ENCODE results near the gene FRAS1.
"Not testable (repeated sequence)": the region's sequence is repeated elsewhere in the genome, so short reads cannot be mapped to it uniquely, and the experiment has no call there.

The FRAS1 gene

GRCh38 chr4:78534286-78534955, 477.3 kb downstream of the FRAS1 start:
- H3K27me3 ChIP-seq = no peaks in the 10 kb centered on the region
- H3K27ac ChIP-seq = no peak overlapping the region
- no peaks in the 10 kb centered on the region for H4K20me1 ChIP-seq
- no peak overlapping the region for H3K4me3 ChIP-seq
- H3K4me1 ChIP-seq = no peaks in the 10 kb centered on the region
- no peaks in the 10 kb centered on the region for H3K9me3 ChIP-seq
- H3K36me3 ChIP-seq = no peaks in the 10 kb centered on the region
- no peak overlapping the region for H3K4me2 ChIP-seq
- no peak for TF ChIP-seq Cebpa-rat (IDR thresholded peaks at IDR 0.05)
- no peak overlapping the region for H3K9ac ChIP-seq

GRCh38 chr4:78542373-78542772, 485.2 kb downstream of the FRAS1 start:
- Histone ChIP-seq H3K36me3 (no peaks in the 10 kb centered on the region), H3K4me3 (no peak overlapping the region), H3K4me1 (peaks cover 25% of the 10 kb centered on the region), H3K9me3 (0 out of 2 replicates have a peak, but pooled peaks cover 12% of the 10 kb centered on the region), H3K27ac (no peak overlapping the region), H4K20me1 (no peaks in the 10 kb centered on the region), H3K4me2 (no peak overlapping the region), H3K9ac (no peak overlapping the region), H3K27me3 (no peaks in the 10 kb centered on the region)
- no peak for TF ChIP-seq Cebpa-rat (IDR thresholded peaks at IDR 0.05)

DNA sequence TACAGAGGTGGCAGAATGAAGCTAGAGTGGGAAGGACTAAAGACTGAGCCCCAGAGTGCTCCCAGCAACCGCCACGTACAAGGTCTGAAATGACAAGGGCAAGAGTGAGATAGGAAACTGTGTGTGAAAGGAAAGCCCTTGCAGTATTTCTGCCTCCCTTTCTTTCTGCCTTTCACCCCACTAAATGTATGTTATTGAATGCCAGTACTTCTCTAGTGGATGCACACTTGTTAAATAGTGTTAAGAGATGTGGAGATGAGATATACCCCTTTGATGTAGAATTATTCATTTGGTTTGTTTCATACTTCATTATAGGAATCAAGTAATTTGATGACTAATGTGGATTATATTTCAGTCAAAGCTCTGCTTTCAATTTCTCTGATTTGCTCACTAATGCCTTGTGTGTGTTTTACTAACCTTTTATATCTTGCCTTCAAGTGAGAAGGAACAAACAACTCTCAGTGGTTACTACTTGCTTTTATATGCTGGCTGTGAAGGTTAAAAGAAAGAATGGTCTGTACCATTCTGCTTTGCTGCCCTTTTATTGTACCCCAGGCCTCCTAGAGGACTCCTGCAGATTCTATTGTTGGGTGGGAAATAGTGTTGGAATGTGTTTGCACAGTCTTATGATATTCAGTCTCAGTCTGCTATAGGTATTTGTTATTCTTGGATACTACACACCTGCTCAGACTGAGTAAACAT, 486.5 kb downstream of the FRAS1 start:
- no peaks in the 10 kb centered on the region for H3K27me3 ChIP-seq
- no peak overlapping the region for H3K4me3 ChIP-seq
- H3K9ac ChIP-seq = no peak overlapping the region
- no peak overlapping the region for H3K4me2 ChIP-seq
- no peak overlapping the region for H3K27ac ChIP-seq
- peaks cover 25% of the 10 kb centered on the region for H3K4me1 ChIP-seq
- TF ChIP-seq Cebpa-rat (IDR thresholded peaks at IDR 0.05) = no peak
- H3K9me3 ChIP-seq = peaks cover 16% of the 10 kb centered on the region
- no peaks in the 10 kb centered on the region for H3K36me3 ChIP-seq
- no peaks in the 10 kb centered on the region for H4K20me1 ChIP-seq

DNA sequence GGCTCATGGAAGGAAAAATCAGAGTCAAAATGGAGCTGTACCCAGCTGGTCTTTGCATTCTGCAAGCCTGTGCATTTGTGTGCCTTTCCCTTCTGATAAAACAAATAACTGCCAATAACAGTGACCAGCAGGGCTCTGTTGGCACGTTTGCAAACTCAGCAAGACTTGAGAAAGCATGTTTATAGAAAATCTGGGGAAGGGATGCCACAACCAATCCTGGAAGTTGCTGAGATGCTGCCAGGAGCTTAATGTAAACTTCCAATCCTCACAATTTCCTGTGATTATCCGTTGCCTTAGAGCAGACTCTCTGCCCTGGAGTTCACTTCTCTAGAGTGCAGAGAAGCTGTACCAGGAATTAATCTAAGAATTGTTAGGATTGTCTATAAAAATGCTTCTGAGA, 487.6 kb downstream of the FRAS1 start:
- Histone ChIP-seq H4K20me1 (no peaks in the 10 kb centered on the region), H3K9ac (no peak overlapping the region; the same call in 1 of the 2 replicates), H3K27me3 (no peaks in the 10 kb centered on the region), H3K27ac (no peak overlapping the region), H3K4me1 (peaks cover 25% of the 10 kb centered on the region), H3K36me3 (no peaks in the 10 kb centered on the region), H3K4me3 (no peak overlapping the region), H3K9me3 (peaks cover 16% of the 10 kb centered on the region), H3K4me2 (peak overlapping the region; percentile 39; the same call in 1 of the 2 replicates)
- no peak for TF ChIP-seq Cebpa-rat (IDR thresholded peaks at IDR 0.05)

- no peak overlapping the region for H3K27ac ChIP-seq
- H3K4me1 ChIP-seq = peaks cover 25% of the 10 kb centered on the region
- H3K27me3 ChIP-seq = peaks cover under 1% of the 10 kb centered on the region; the same call in 1 of the 2 replicates
- peaks cover 14% of the 10 kb centered on the region for H3K9me3 ChIP-seq
- no peaks in the 10 kb centered on the region for H3K36me3 ChIP-seq
- TF ChIP-seq Cebpa-rat (IDR thresholded peaks at IDR 0.05) = no peak
- H4K20me1 ChIP-seq = no peaks in the 10 kb centered on the region
- H3K4me3 ChIP-seq = no peak overlapping the region
- peak overlapping the region; percentile 39 for H3K4me2 ChIP-seq
- no peak overlapping the region for H3K9ac ChIP-seq
These were observed 488.4 kb downstream of the FRAS1 start for GRCh38 chr4:78545275-78546246.

GRCh38 chr4:78547899-78548298, 490.8 kb downstream of the FRAS1 start:
- Histone ChIP-seq H3K27me3 (peaks cover 24% of the 10 kb centered on the region), H3K4me1 (peaks cover 31% of the 10 kb centered on the region), H3K9me3 (peaks cover 15% of the 10 kb centered on the region)
- not testable (repeated sequence) for H4K20me1 ChIP-seq, H3K4me3 ChIP-seq, H3K4me2 ChIP-seq, H3K27ac ChIP-seq, H3K36me3 ChIP-seq, H3K9ac ChIP-seq

DNA sequence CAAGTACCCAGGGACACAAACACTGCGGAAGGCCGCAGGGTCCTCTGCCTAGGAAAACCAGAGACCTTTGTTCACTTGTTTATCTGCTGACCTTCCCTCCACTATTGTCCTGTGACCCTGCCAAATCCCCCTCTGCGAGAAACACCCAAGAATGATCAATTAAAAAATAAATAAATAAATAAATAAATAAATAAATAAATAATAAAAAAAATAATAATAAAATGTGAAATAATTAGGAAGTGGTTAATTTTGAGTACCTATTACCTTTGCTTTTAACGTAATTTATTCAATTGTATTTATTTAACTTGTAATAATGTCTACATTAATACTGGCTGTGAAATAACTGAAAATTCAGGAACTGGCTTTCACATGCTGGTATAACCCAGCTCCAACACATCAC, 491.8 kb downstream of the FRAS1 start:
- H3K4me1 ChIP-seq = peaks cover 32% of the 10 kb centered on the region
- not testable (repeated sequence) for H3K36me3 ChIP-seq, H3K27ac ChIP-seq

DNA sequence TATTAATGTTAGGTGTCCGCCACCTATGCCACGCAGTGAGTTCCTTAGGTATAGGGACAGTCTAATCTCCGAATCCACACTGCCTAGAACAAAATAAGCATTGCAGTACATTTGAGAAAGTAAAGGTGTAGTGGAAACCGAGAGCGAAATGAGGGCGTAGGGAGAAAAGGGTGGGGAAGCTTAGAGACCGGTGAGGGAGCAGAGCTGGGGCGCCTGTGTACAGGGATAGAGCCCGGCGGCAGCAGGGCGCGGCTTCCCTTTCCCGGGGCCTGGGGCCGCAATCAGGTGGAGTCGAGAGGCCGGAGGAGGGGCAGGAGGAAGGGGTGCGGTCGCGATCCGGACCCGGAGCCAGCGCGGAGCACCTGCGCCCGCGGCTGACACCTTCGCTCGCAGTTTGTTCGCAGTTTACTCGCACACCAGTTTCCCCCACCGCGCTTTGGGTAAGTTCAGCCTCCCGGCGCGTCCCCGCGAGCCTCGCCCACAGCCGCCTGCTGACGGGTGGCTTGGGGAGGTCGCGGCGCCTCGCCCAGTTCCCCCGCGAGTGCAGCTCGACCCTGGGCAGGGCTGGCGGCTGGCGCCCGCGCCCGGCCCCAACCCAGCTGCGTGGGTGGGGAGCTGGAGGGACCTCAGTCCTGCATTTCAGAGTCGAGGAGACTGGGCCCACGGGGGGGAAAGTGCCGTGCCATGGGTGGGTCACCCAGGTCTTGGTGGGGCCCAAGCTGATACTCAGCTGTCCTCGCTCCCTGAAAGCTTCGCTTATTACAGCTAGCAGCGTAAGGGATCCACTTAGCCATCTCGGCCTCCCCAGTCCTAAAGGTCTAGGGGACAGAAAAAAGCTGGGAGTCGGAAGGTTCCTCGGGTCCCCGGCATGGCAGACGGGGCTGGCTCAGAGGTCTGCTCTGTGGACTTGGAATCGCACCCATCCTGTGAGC, 494.6 kb downstream of the FRAS1 start, which contains the start of gene ANXA3:
TSS of gene ANXA3 (plus strand) at position 351 of the 932 bp plus-strand sequence. CDS start 2,704 bp downstream, outside the sequence.
- peaks cover 10% of the 10 kb centered on the region for H3K4me1 ChIP-seq

More for the DNA sequence above, 491.8 kb downstream of the FRAS1 start:
- Histone ChIP-seq H3K9me3 (peaks cover 15% of the 10 kb centered on the region), H3K27me3 (peaks cover 28% of the 10 kb centered on the region)
- H4K20me1 ChIP-seq, H3K9ac ChIP-seq, H3K4me3 ChIP-seq, H3K4me2 ChIP-seq: not testable (repeated sequence)

More for the DNA sequence above, 494.6 kb downstream of the FRAS1 start, which contains the start of gene ANXA3:
- Histone ChIP-seq H3K9ac (no peak within 1 kb of the TSS), H3K27me3 (peaks cover 28% of the 10 kb centered on the region), H3K4me3 (peak within 1 kb of the TSS; percentile 53), H3K9me3 (peaks cover 15% of the 10 kb centered on the region), H4K20me1 (no peaks in the 10 kb centered on the region), H3K4me2 (peak within 1 kb of the TSS; percentile 68), H3K27ac (no peak within 1 kb of the TSS), H3K36me3 (no peaks in the 10 kb centered on the region)
- TF ChIP-seq Cebpa-rat (IDR thresholded peaks at IDR 0.05) = no peak

Data from BLaER1 (cell line).